ENCODE measurements around the gene BCL7B. TPM values are rescaled to one million over a fixed set of nuclear protein-coding genes. Genes with fewer than 3 reads are reported as not detected.

The BCL7B gene
- total and polyA plus RNA-seq, 10 of the 15 experiments (the other 5 are each of a cell fraction or from before 2014, with no cell fraction given): 10.9 to 61.8 (median 50.2) TPM

- Histone ChIP-seq H3K4me3 (no peak overlapping the region), H3K27ac (ENCODE audit: control insufficient read depth, insufficient read depth) (no peak overlapping the region), H3K9ac (ENCODE audit: control insufficient read depth, insufficient read depth, low read length) (no peak overlapping the region), H3K27me3 (replicated peaks in 1 of 2; ENCODE audit: control insufficient read depth in 2 of 2, insufficient read depth in 2 of 2, low read length in 1 of 2) (no peaks in the 10 kb centered on the region), H3K9me3 (replicated peaks; ENCODE audit: control insufficient read depth, insufficient read depth, low read length) (no peaks in the 10 kb centered on the region), H2AFZ (ENCODE audit: control insufficient read depth, low read depth, low read length) (no peak overlapping the region), H3K36me3 (ENCODE audit: control insufficient read depth in 2 of 2, insufficient read depth in 2 of 2, low read length in 1 of 2) (peaks cover 2 to 24% of the 10 kb centered on the region in 2 experiments), H3K4me1 (ENCODE audit: control insufficient read depth, insufficient read depth, low read length) (peaks cover 4% of the 10 kb centered on the region), H3K4me2 (ENCODE audit: control insufficient read depth, insufficient read depth) (0 out of 2 replicates have a peak overlapping the region, but pooled peaks have one; percentile 9), H4K20me1 (ENCODE audit: control insufficient read depth, insufficient read depth) (peaks cover 3% of the 10 kb centered on the region; the same call in 1 of the 2 replicates), H3K79me2 (ENCODE audit: control insufficient read depth, insufficient read depth, low read length) (peaks cover 20% of the 10 kb centered on the region)
- no peak for TF ChIP-seq PAX5 (IDR thresholded peaks at IDR 0.05; ENCODE audit: borderline replicate concordance, low read depth, low read length)
- no peak for TF ChIP-seq SREBF2 (IDR thresholded peaks at IDR 0.05; ENCODE audit: low read length)
- no peak for TF ChIP-seq ZBTB33 (IDR thresholded peaks at IDR 0.05)
- no peak for TF ChIP-seq RUNX3 (IDR thresholded peaks at IDR 0.05; ENCODE audit: low read length)
- TF ChIP-seq SREBF1 (IDR thresholded peaks at IDR 0.05; ENCODE audit: low read length): no peak
- CTCF ChIA-PET: interaction anchor here (0.8 to 1.9 kb wide), 3 partner anchors 12 to 96 kb away, joined by 3 to 5 read pairs (median 3); no protein-coding TSS in a partner anchor
- intact Hi-C loops (cut with micrococcal nuclease; ENCODE audit: unreplicated experiment) (no loop called here), in situ Hi-C loops (cut with MboI) (no loop called here)
- RAD21 ChIA-PET (ENCODE audit: unreplicated experiment): interaction anchor here (0.8 to 1.2 kb wide), 2 partner anchors 8 to 26 kb away, joined by 3 read pairs; partner anchors contain the start of gene BAZ1B
- SMC1A ChIA-PET (ENCODE audit: uncharacterized antibody, unreplicated experiment): interaction anchor here (0.7 kb wide), 1 partner anchor 22 kb away, joined by 5 read pairs; no protein-coding TSS in a partner anchor
- no peak for ATAC-seq
- no peak for DNase-seq (ENCODE audit: low read depth, low spot score)
- no TSS peak for BruUV-seq (replicated peaks)
- 80% methylated on average over 9 of the region's 9 CpGs for WGBS (ENCODE audit: insufficient coverage, insufficient replicate concordance, low lambda C conversion rate, missing lambda C conversion rate)
- POLR2A ChIA-PET: interaction anchor here (0.8 to 0.9 kb wide), 2 partner anchors 21 to 29 kb away, joined by 3 to 4 read pairs; no protein-coding TSS in a partner anchor
- peak; percentile 23 for FAIRE-seq
These were observed 9.6 kb downstream of the BCL7B start for GRCh38 chr7:73547841-73548240.

GRCh38 chr7:73544678-73545077, 12.8 kb downstream of the BCL7B start:
- no TSS peak for BruUV-seq (replicated peaks)
- intact Hi-C loops (cut with micrococcal nuclease; ENCODE audit: unreplicated experiment): no loop called here
- FAIRE-seq (no peak), ATAC-seq (no peak), DNase-seq (ENCODE audit: low read depth, low spot score) (no peak)
- Histone ChIP-seq H3K79me2 (ENCODE audit: control insufficient read depth, insufficient read depth, low read length) (peaks cover 14% of the 10 kb centered on the region), H3K4me2 (ENCODE audit: control insufficient read depth, insufficient read depth) (no peak overlapping the region), H3K27me3 (replicated peaks in 1 of 2; ENCODE audit: control insufficient read depth in 2 of 2, insufficient read depth in 2 of 2, low read length in 1 of 2) (no peaks in the 10 kb centered on the region), H2AFZ (ENCODE audit: control insufficient read depth, low read depth, low read length) (no peak overlapping the region), H3K9ac (ENCODE audit: control insufficient read depth, insufficient read depth, low read length) (no peak overlapping the region), H3K4me3 (no peak overlapping the region), H3K4me1 (ENCODE audit: control insufficient read depth, insufficient read depth, low read length) (peaks cover 4% of the 10 kb centered on the region), H4K20me1 (ENCODE audit: control insufficient read depth, insufficient read depth) (peaks cover 3% of the 10 kb centered on the region; the same call in 1 of the 2 replicates), H3K27ac (ENCODE audit: control insufficient read depth, insufficient read depth) (no peak overlapping the region), H3K9me3 (replicated peaks; ENCODE audit: control insufficient read depth, insufficient read depth, low read length) (no peaks in the 10 kb centered on the region), H3K36me3 (ENCODE audit: control insufficient read depth in 2 of 2, insufficient read depth in 2 of 2, low read length in 1 of 2) (peaks cover 16 to 28% of the 10 kb centered on the region in 2 experiments)
- ChIA-PET POLR2A (no interaction called here), CTCF (interaction anchor here (0.9 kb wide), 1 partner anchor 10 kb away, joined by 3 read pairs; no protein-coding TSS in a partner anchor), RAD21 (ENCODE audit: unreplicated experiment) (no interaction called here), SMC1A (ENCODE audit: uncharacterized antibody, unreplicated experiment) (interaction anchor here (0.8 kb wide), 1 partner anchor 31 kb away, joined by 3 read pairs; no protein-coding TSS in a partner anchor)
- in situ Hi-C loops (cut with MboI): no loop called here
- TF ChIP-seq CBFB (IDR thresholded peaks at IDR 0.05; ENCODE audit: low read depth) (no peak), HDAC2 (IDR thresholded peaks at IDR 0.05) (no peak), MYB (IDR thresholded peaks at IDR 0.05; ENCODE audit: borderline replicate concordance, low read depth, low read length) (no peak)
- 100% methylated on average over 2 of the region's 2 CpGs for WGBS (ENCODE audit: insufficient coverage, insufficient replicate concordance, low lambda C conversion rate, missing lambda C conversion rate)
